PC-9 (cell line): Measurements from ENCODE around the gene GORASP2. TPM values are rescaled to one million over a fixed set of nuclear protein-coding genes. Genes with fewer than 3 reads are reported as not detected.

ENCODE experiments used
- BruUV-seq: library from RNA; stranded (reverse); fragments of 400-500 nt; replicated peaks from 2 replicates; lab custom pipeline; 2021; lab: Mats Ljungman, UMichigan
- CTCF ChIA-PET: fragments of 300-600 bp; sonication (Branson Sonifier 250); formaldehyde crosslinking; loops from one replicate; lab custom pipeline; 2022; ENCODE audit warnings: antibody characterized with exemption; lab: Charles Lee
- POLR2A ChIA-PET: fragments of 300-600 bp; sonication (Branson Sonifier 250); formaldehyde crosslinking; loops from one replicate; lab custom pipeline; 2022; ENCODE audit warnings: antibody characterized with exemption; ENCODE audit not compliant: unreplicated experiment; lab: Charles Lee
- DNase-seq, 2 experiments: peaks; one replicate each; pipeline versions ENCODE4 v3.0.0 to v3.0.0-alpha.2; 2015 to 2022; ENCODE audit warnings: mixed read lengths in 1 of 2
- H2AFZ ChIP-seq: fragments of 200-600 bp; sonication (generic); 2 replicates; pipeline ENCODE4 v1.8.1; 2017; ENCODE audit warnings: antibody characterized with exemption
- H3F3A ChIP-seq: fragments of 200-600 bp; sonication (generic); 2 replicates; pipeline ENCODE4 v1.8.1; 2017; ENCODE audit warnings: antibody characterized with exemption, mild to moderate bottlenecking, low read depth; ENCODE audit not compliant: insufficient read depth
- H3K27ac ChIP-seq: fragments of 200-600 bp; sonication (generic); 2 replicates; pipeline ENCODE4 v1.6.1; 2016; ENCODE audit warnings: mixed run types
- H3K27me3 ChIP-seq: fragments of 200-600 bp; sonication (generic); 2 replicates; pipeline ENCODE4 v1.6.1; 2016; ENCODE audit warnings: low read depth, mixed run types; ENCODE audit not compliant: insufficient read depth
- H3K36me3 ChIP-seq: fragments of 200-600 bp; sonication (generic); 2 replicates; pipeline ENCODE4 v1.6.1; 2016; ENCODE audit warnings: low read depth, mixed run types
- H3K4me1 ChIP-seq: fragments of 200-600 bp; sonication (generic); replicated peaks from 2 replicates; pipeline ENCODE4 v1.6.1; 2016; ENCODE audit warnings: mixed run types; ENCODE audit not compliant: insufficient read depth
- H3K4me2 ChIP-seq: fragments of 200-600 bp; sonication (generic); 2 replicates; pipeline ENCODE4 v1.6.1; 2017; ENCODE audit warnings: mixed run types
- H3K4me3 ChIP-seq: fragments of 200-600 bp; sonication (generic); 2 replicates; pipeline ENCODE4 v1.6.1; 2016; ENCODE audit warnings: mixed run types
- H3K79me2 ChIP-seq: fragments of 200-600 bp; sonication (generic); 2 replicates; pipeline ENCODE4 v1.6.1; 2017; ENCODE audit warnings: low read depth, mixed run types
- H3K9me2 ChIP-seq: fragments of 200-600 bp; sonication (generic); 2 replicates; pipeline ENCODE4 v1.8.1; 2017; ENCODE audit warnings: mild to moderate bottlenecking; ENCODE audit not compliant: insufficient read depth
- H3K9me3 ChIP-seq: fragments of 200-600 bp; sonication (generic); 2 replicates; pipeline ENCODE4 v1.8.1; 2016; ENCODE audit warnings: low read depth; ENCODE audit not compliant: insufficient read depth
- H4K20me1 ChIP-seq: fragments of 200-600 bp; sonication (generic); 2 replicates; pipeline ENCODE4 v1.8.1; 2017; ENCODE audit not compliant: insufficient read depth
- EZH2 ChIP-seq: fragments of 200-600 bp; sonication (generic); IDR thresholded peaks from 2 replicates; pipeline ENCODE4 v1.8.0; 2017; ENCODE audit warnings: antibody characterized with exemption, low read depth
- intact Hi-C: fragments of 100-400 bp; cut with micrococcal nuclease; formaldehyde crosslinking; loops from one replicate; pipeline ENCODE4 v1.10.0; 2022; ENCODE audit not compliant: unreplicated experiment
- total RNA-seq: library from RNA; stranded (reverse); gene quantifications from 2 replicates; pipeline ENCODE4 v1.2.3, GENCODE V29; 2021
- TF ChIP-seq, protein P1 (sequence below): fragments of 200-600 bp; sonication (generic); conservative IDR thresholded peaks from 2 replicates; pipeline ENCODE4 v1.6.1; 2017; ENCODE audit warnings: mixed run types, antibody characterized with exemption, mild to moderate bottlenecking, moderate library complexity

Gene GORASP2
- total RNA-seq, 1 experiment from 2014 or later = 110 TPM

- Histone ChIP-seq H4K20me1 (no peaks in the 10 kb centered on the region; the same call in 1 of the 2 replicates), H3K4me3 (no peak overlapping the region), H3K27ac (no peak overlapping the region), H3K4me1 (no peaks in the 10 kb centered on the region), H3K4me2 (no peak overlapping the region), H3K79me2 (no peaks in the 10 kb centered on the region), H3K9me2 (no peaks in the 10 kb centered on the region), H3K36me3 (peaks cover 28% of the 10 kb centered on the region), H3F3A (peaks cover 6% of the 10 kb centered on the region), H3K9me3 (no peaks in the 10 kb centered on the region), H3K27me3 (no peaks in the 10 kb centered on the region), H2AFZ (no peak overlapping the region)
- BruUV-seq = no TSS peak
- TF ChIP-seq, protein P1, sequence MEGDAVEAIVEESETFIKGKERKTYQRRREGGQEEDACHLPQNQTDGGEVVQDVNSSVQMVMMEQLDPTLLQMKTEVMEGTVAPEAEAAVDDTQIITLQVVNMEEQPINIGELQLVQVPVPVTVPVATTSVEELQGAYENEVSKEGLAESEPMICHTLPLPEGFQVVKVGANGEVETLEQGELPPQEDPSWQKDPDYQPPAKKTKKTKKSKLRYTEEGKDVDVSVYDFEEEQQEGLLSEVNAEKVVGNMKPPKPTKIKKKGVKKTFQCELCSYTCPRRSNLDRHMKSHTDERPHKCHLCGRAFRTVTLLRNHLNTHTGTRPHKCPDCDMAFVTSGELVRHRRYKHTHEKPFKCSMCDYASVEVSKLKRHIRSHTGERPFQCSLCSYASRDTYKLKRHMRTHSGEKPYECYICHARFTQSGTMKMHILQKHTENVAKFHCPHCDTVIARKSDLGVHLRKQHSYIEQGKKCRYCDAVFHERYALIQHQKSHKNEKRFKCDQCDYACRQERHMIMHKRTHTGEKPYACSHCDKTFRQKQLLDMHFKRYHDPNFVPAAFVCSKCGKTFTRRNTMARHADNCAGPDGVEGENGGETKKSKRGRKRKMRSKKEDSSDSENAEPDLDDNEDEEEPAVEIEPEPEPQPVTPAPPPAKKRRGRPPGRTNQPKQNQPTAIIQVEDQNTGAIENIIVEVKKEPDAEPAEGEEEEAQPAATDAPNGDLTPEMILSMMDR = no peak
- no peak for TF ChIP-seq EZH2
- ChIA-PET POLR2A (no interaction called here), CTCF (no interaction called here)
- intact Hi-C loops = no loop called here
- DNase-seq = no peak
Measured at GRCh38 chr2:171004363-171004762, 75.3 kb downstream of the GORASP2 start.

- no peaks in the 10 kb centered on the region for H3K79me2 ChIP-seq
- ChIA-PET POLR2A (no interaction called here), CTCF (no interaction called here)
- no peak overlapping the region for H3K4me2 ChIP-seq
- no peak for TF ChIP-seq EZH2
- TF ChIP-seq, protein P1 = no peak
- H3K4me1 ChIP-seq = no peaks in the 10 kb centered on the region
- peaks cover 6% of the 10 kb centered on the region for H3F3A ChIP-seq
- no peaks in the 10 kb centered on the region for H3K9me3 ChIP-seq
- no peak overlapping the region for H2AFZ ChIP-seq
- H3K4me3 ChIP-seq = no peak overlapping the region
- no peak overlapping the region for H3K27ac ChIP-seq
- no peaks in the 10 kb centered on the region; the same call in 1 of the 2 replicates for H4K20me1 ChIP-seq
- no peak for DNase-seq
- H3K36me3 ChIP-seq = peaks cover 33% of the 10 kb centered on the region
- H3K27me3 ChIP-seq = no peaks in the 10 kb centered on the region
- H3K9me2 ChIP-seq = no peaks in the 10 kb centered on the region
- BruUV-seq = no TSS peak
- intact Hi-C loops = no loop called here
Measured at GRCh38 chr2:171004833-171005232, 75.8 kb downstream of the GORASP2 start.

DNA sequence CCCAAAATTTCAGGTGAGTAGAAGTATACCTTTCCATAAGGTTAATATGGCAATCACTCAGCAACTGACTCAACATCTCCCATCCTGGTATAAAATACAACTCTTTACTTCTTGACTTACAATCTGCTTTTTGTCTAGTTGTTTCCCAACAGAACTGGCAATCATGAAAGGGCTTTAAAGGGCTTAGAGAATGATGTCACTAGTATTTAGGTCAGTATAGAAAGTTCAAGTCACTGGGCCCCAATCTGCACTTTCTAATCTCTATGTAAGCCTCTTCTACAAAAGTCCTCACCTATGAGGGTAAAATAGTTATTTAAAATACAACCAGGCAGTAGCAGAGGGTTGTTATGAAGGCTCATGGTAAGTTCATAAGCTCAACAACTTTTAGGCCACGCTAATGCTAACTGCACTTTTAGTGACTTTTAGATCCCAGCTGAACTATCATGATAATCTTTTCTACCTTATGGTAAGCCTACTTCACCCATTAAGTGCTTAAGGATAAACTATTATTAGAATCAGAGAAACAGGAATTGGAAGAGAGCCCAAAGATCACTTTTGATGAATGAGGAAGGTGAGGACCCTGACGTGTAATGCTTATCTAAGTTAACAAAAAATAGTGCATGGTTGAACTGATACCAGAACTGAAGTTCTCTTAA, 79.6 kb downstream of the GORASP2 start:
- intact Hi-C loops = no loop called here
- no peak for DNase-seq
- no peaks in the 10 kb centered on the region for H3K27me3 ChIP-seq
- TF ChIP-seq, protein P1 = no peak
- no peak for TF ChIP-seq EZH2
- no TSS peak for BruUV-seq
- CTCF ChIA-PET = no interaction called here
- H3F3A ChIP-seq = peaks cover 17% of the 10 kb centered on the region
- H4K20me1 ChIP-seq = no peaks in the 10 kb centered on the region; the same call in 1 of the 2 replicates
- no peaks in the 10 kb centered on the region for H3K9me3 ChIP-seq
- POLR2A ChIA-PET = no interaction called here
- no peaks in the 10 kb centered on the region for H3K79me2 ChIP-seq
- H3K4me3 ChIP-seq = no peak overlapping the region
- no peak overlapping the region for H3K27ac ChIP-seq
- H3K4me1 ChIP-seq = no peaks in the 10 kb centered on the region
- no peaks in the 10 kb centered on the region for H3K9me2 ChIP-seq
- no peak overlapping the region for H3K4me2 ChIP-seq
- H2AFZ ChIP-seq = no peak overlapping the region
- H3K36me3 ChIP-seq = peaks cover 45% of the 10 kb centered on the region
